GM10266 (cell line): ENCODE results near the gene TAAR9.

ENCODE experiments used
- DNase-seq: peaks from one replicate; pipeline ENCODE4 v3.0.0; 2012; ENCODE audit errors: extremely low spot score
- TF ChIP-seq, protein P1 (sequence below): IDR thresholded peaks from 2 replicates; pipeline ENCODE4 v1.5.1; 2012; ENCODE audit warnings: mild to moderate bottlenecking, low read depth; ENCODE audit not compliant: control insufficient read depth, insufficient read depth; ENCODE audit errors: missing control alignments

TAAR9 gene, protein sequence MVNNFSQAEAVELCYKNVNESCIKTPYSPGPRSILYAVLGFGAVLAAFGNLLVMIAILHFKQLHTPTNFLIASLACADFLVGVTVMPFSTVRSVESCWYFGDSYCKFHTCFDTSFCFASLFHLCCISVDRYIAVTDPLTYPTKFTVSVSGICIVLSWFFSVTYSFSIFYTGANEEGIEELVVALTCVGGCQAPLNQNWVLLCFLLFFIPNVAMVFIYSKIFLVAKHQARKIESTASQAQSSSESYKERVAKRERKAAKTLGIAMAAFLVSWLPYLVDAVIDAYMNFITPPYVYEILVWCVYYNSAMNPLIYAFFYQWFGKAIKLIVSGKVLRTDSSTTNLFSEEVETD

DNA sequence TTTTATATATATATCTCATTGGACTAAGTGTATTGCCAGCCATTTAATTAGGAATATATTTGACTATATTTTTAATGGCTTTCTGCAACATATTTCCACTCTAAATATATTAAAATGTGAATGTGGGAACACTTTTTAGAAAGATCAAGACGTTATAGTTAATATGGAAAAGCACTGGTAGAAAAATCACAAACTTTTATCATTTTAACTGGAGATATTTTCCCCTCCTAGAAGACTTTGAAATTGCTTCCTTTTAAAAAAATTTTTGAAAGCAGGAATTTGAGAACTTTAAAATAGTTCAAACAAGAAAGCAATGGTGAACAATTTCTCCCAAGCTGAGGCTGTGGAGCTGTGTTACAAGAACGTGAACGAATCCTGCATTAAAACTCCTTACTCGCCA, at the start of gene TAAR9:
Gene TAAR9, plus strand, starts transcription at position 301 of the 400 bp plus-strand sequence. Its CDS starts 13 bp downstream, at position 314.
- TF ChIP-seq, protein P1, sequence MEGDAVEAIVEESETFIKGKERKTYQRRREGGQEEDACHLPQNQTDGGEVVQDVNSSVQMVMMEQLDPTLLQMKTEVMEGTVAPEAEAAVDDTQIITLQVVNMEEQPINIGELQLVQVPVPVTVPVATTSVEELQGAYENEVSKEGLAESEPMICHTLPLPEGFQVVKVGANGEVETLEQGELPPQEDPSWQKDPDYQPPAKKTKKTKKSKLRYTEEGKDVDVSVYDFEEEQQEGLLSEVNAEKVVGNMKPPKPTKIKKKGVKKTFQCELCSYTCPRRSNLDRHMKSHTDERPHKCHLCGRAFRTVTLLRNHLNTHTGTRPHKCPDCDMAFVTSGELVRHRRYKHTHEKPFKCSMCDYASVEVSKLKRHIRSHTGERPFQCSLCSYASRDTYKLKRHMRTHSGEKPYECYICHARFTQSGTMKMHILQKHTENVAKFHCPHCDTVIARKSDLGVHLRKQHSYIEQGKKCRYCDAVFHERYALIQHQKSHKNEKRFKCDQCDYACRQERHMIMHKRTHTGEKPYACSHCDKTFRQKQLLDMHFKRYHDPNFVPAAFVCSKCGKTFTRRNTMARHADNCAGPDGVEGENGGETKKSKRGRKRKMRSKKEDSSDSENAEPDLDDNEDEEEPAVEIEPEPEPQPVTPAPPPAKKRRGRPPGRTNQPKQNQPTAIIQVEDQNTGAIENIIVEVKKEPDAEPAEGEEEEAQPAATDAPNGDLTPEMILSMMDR = no peak
- DNase-seq = no peak

DNA sequence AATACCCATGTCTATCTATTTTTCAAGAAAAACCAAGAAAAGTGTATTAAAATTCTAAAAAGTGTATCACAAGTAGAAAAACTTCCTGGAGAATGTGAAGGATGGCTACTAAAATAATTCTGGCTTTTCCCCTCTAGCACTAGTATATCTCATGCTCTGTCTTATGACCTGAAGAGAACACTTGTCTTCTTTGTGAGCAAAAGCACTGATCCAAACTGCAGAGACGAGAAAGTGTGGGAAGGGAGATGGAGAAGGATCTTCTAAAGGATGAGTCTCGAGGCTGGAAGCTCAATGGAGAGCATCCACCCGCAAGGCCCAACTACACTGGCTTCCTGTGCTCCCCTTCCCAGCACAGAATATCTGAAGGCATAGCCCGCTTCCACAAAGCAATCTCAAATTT, 48.7 kb upstream of the TAAR9 start:
- no peak for DNase-seq
- TF ChIP-seq, protein P1 = no peak

DNA sequence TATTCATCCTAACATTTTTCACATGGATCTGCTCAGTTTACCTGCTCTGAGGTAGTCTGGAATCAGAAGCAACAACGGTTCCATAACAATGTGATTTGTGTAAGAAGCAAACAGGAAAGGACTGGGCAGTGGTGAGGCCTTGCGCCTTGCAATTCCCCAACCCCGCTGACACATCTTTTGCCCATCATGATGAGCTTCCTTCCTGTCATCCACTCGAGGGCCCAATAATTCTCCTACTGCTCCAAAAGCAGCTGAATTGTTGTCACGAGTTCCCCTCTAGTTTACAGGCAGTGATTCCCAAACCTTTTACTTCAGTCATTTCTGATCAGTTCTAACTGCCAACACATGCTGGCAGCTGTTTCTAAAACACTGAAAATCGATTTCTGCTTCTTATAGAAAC, 48.1 kb upstream of the TAAR9 start:
- TF ChIP-seq, protein P1 = no peak
- DNase-seq = no peak

DNA sequence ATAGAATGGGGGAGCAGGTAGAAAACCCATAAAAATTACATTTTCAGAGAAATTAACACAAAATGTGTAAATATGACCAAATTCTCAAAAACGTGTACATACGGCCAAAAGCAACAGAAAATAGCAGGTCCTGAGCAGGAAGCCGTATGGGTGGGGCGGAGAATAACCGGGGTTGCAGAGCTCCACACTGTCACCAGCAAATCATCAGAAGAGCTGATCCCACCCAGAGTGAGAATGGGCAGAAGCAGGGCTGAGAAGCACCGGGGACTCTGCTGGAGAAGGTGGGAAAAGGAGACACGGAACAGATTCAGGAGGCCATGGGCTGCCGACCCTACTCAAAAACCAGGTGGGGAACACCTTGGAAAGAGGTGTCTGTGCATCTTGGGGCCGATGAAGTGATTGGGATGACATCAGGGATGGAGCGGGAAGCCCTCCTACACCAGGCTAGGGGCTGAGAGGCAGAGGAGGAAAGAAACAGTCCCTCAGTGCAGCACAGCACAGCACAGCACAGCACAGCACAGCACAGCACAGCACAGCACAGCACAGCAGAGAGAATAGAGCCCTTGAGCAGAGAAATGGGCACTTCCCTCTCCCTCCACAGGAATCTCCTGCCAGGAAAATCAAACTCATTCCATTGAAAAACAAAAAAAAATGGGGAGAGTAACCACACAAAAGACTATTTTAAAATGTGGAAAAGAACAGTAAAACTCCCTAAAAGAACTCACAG, 47.4 kb upstream of the TAAR9 start:
- DNase-seq = peak; percentile 25
- TF ChIP-seq, protein P1 = no peak

DNA sequence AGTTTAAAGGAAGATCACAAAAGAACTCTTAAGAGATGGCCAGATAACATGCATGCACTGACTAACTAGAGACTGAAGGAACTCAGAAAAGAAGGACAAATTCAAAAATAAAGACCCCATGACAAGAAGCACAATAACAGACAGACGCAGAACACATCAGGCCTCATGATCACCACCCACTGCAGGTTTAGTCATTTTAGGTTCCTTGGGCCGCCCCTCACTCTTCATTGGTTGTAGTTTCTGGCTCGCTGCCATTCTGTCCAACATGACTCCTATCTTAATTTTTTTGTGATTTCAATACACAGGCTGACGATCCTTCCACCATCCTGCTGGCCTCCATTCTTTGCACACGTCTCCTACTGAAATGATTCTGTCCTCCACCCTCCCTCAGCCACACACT, 46.8 kb upstream of the TAAR9 start:
- DNase-seq = no peak
- TF ChIP-seq, protein P1 = no peak

DNA sequence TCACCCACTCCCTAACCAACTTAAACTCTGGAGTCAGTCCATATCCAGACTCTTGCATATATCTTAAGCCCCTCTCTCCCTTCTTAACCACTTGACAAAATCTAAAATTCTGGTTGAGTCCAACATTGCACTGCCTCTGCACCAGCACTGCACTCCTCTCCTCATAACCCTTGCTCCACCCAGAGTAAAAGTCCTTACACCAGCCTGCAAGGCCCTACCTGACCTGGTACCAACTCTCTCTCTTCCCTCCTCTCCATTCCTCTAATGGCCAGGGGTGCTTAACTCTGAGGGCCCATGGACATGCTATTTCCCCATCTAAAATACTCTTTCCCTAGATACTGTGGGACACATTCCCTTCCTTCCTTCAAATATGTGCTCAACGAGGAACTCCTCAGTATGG, 46.2 kb upstream of the TAAR9 start:
- no peak for DNase-seq
- TF ChIP-seq, protein P1 = no peak

DNA sequence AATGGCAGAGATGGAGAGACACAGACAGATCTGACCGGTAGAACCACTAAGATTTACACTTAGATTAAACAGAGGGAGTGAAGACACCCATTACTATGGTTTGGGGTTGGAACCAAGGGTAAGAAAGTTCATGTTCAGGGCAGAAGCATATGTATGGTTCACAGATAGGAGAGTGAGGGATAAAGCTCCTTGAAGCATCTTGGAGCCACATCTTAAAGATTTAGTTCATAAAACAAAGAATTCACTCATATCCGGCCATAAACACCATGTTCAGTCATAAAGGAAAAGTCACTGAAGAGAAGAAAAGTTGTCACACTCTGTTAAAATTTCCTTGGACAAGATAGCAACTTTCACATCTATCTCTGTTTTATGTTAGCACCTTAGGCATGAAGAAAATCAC, 43.1 kb upstream of the TAAR9 start:
- TF ChIP-seq, protein P1 = no peak
- no peak for DNase-seq
